Activated naive CD8-positive, alpha-beta T cell treated with anti-CD3 and anti-CD28 coated beads for 36 hours (primary cell): Measurements from ENCODE around the gene TBC1D4. TPM values are rescaled to one million over a fixed set of nuclear protein-coding genes. Genes with fewer than 3 reads are reported as not detected.

Experiments
- DNase-seq: peaks from one replicate; pipeline ENCODE4 v3.0.0; 2021
- H3K27ac Mint-ChIP-seq: one replicate; pipeline ENCODE4 v1.8.0; 2022; ENCODE audit warnings: mild to moderate bottlenecking, moderate library complexity, mixed read lengths
- H3K27me3 Mint-ChIP-seq: one replicate; pipeline ENCODE4 v1.8.0; 2022; ENCODE audit warnings: mild to moderate bottlenecking, mixed read lengths
- H3K36me3 Mint-ChIP-seq: one replicate; pipeline ENCODE4 v1.8.0; 2021; ENCODE audit warnings: mild to moderate bottlenecking, mixed read lengths
- H3K4me1 Mint-ChIP-seq: one replicate; pipeline ENCODE4 v1.8.0; 2021; ENCODE audit warnings: mixed read lengths
- H3K4me3 Mint-ChIP-seq: one replicate; pipeline ENCODE4 v1.8.0; 2022; ENCODE audit warnings: mild to moderate bottlenecking, moderate library complexity, mixed read lengths
- H3K9me3 Mint-ChIP-seq: one replicate; pipeline ENCODE4 v1.8.0; 2022; ENCODE audit warnings: mixed read lengths
- total RNA-seq, 2 experiments: library from RNA; stranded (reverse); gene quantifications; one replicate each; pipeline ENCODE4 v1.2.3, GENCODE V29; 2021

TBC1D4 gene
- total RNA-seq, 2 experiments from 2014 or later = 41.7 to 46.1 TPM

GRCh38 chr13:75421133-75421532 lies 60.8 kb downstream of the TBC1D4 start:
- Mint-ChIP-seq H3K4me1 (peaks cover 7% of the 10 kb centered on the region), H3K4me3 (no peak overlapping the region), H3K36me3 (no peaks in the 10 kb centered on the region), H3K27me3 (peaks cover 19% of the 10 kb centered on the region), H3K27ac (no peak overlapping the region), H3K9me3 (no peaks in the 10 kb centered on the region)
- DNase-seq = no peak

GRCh38 chr13:75419656-75420055 lies 62.3 kb downstream of the TBC1D4 start:
- no peaks in the 10 kb centered on the region for H3K4me1 Mint-ChIP-seq
- no peak for DNase-seq
- peaks cover 14% of the 10 kb centered on the region for H3K27me3 Mint-ChIP-seq
- H3K27ac Mint-ChIP-seq = peak overlapping the region; percentile 6
- H3K4me3 Mint-ChIP-seq = no peak overlapping the region
- H3K9me3 Mint-ChIP-seq = no peaks in the 10 kb centered on the region
- H3K36me3 Mint-ChIP-seq = no peaks in the 10 kb centered on the region

GRCh38 chr13:75418997-75419396 lies 63.0 kb downstream of the TBC1D4 start:
- peaks cover 10% of the 10 kb centered on the region for H3K27me3 Mint-ChIP-seq
- H3K36me3 Mint-ChIP-seq = no peaks in the 10 kb centered on the region
- no peak overlapping the region for H3K4me3 Mint-ChIP-seq
- H3K27ac Mint-ChIP-seq = no peak overlapping the region
- no peaks in the 10 kb centered on the region for H3K9me3 Mint-ChIP-seq
- no peaks in the 10 kb centered on the region for H3K4me1 Mint-ChIP-seq
- no peak for DNase-seq

DNA sequence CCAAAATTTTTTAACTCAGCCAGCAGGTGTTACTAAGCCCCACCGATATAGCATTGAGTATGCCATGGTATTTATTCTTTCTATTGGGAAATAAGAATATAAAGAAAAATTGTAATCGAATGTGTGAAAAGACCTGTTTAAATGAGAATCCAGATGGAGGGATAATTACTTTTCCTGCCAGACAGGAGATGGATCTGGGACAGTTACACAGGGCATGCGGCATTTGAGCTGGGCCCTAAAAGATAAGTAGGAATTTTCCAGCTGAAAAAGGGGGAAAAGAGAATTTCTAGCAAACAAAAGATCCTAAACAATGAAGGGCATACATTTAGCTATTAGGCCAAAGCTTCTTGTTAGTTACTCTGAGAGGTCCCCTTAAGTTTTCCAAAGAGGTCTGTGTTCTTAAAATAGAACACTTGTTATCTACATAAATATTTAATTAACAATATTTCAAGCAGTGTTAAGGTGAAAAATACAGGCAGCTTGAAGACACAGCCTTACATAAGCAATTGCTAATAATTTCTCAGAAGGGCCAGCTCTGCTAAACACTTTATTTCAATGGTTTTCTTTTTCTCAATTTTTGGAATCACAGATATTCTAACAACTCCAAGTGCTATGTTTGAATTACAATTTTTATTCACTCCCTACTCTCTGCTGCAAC lies 63.7 kb downstream of the TBC1D4 start:
- no peak for DNase-seq
- H3K4me1 Mint-ChIP-seq = no peaks in the 10 kb centered on the region
- H3K4me3 Mint-ChIP-seq = no peak overlapping the region
- peaks cover 10% of the 10 kb centered on the region for H3K27me3 Mint-ChIP-seq
- H3K9me3 Mint-ChIP-seq = no peaks in the 10 kb centered on the region
- no peaks in the 10 kb centered on the region for H3K36me3 Mint-ChIP-seq
- H3K27ac Mint-ChIP-seq = no peak overlapping the region

DNA sequence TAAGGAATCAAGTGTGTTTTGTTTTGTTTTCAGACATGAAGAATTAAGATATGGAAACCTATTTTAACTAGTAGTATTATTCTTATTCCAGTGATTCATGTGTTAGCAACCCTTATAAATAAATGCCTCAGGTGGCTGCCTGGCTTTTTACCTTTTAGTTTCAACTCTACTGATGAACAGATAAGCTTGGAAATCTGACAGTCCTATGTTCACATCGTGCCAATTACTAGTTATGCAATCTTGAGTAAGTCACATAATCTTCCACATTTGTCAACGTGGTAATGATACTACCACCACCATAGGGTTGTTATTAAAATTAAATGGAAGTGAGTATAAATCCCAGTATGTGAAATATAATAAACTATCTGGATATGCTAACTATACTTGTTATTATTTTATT lies 64.3 kb downstream of the TBC1D4 start:
- no peaks in the 10 kb centered on the region for H3K4me1 Mint-ChIP-seq
- no peak overlapping the region for H3K4me3 Mint-ChIP-seq
- peaks cover 10% of the 10 kb centered on the region for H3K27me3 Mint-ChIP-seq
- no peak overlapping the region for H3K27ac Mint-ChIP-seq
- no peaks in the 10 kb centered on the region for H3K36me3 Mint-ChIP-seq
- no peak for DNase-seq
- H3K9me3 Mint-ChIP-seq = no peaks in the 10 kb centered on the region

- no peaks in the 10 kb centered on the region for H3K4me1 Mint-ChIP-seq
- no peak overlapping the region for H3K27ac Mint-ChIP-seq
- H3K36me3 Mint-ChIP-seq = no peaks in the 10 kb centered on the region
- H3K27me3 Mint-ChIP-seq = peaks cover 7% of the 10 kb centered on the region
- no peaks in the 10 kb centered on the region for H3K9me3 Mint-ChIP-seq
- no peak overlapping the region for H3K4me3 Mint-ChIP-seq
- no peak for DNase-seq
Measured at GRCh38 chr13:75417012-75417384, 65.0 kb downstream of the TBC1D4 start.

- no peak for DNase-seq
- H3K4me1 Mint-ChIP-seq = no peaks in the 10 kb centered on the region
- H3K27ac Mint-ChIP-seq = no peak overlapping the region
- H3K9me3 Mint-ChIP-seq = no peaks in the 10 kb centered on the region
- H3K36me3 Mint-ChIP-seq = no peaks in the 10 kb centered on the region
- no peak overlapping the region for H3K4me3 Mint-ChIP-seq
- H3K27me3 Mint-ChIP-seq = peaks cover 4% of the 10 kb centered on the region
Measured at GRCh38 chr13:75416327-75417011, 65.5 kb downstream of the TBC1D4 start.

- no peaks in the 10 kb centered on the region for H3K4me1 Mint-ChIP-seq
- H3K27me3 Mint-ChIP-seq = peaks cover 4% of the 10 kb centered on the region
- no peaks in the 10 kb centered on the region for H3K9me3 Mint-ChIP-seq
- H3K4me3 Mint-ChIP-seq = no peak overlapping the region
- no peak for DNase-seq
- no peaks in the 10 kb centered on the region for H3K36me3 Mint-ChIP-seq
- no peak overlapping the region for H3K27ac Mint-ChIP-seq
Measured at GRCh38 chr13:75415694-75416093, 66.3 kb downstream of the TBC1D4 start.

DNA sequence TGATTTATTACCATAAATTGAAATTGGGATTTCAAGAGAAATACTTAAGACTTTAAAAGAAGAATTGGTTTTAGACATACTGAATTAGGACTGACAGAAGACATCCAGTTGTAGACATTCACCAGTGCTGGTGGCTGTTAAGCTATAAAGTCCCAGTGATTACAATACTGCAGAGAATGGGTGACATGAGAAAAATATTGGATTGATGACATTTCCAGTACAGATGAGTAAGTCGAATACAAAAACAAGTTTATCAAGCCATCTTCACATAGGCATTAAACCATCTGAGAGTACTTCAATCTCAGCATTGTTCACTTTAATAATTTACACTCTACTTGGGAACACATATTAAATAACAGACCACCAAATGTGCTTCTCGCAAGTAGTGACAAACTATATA lies 66.8 kb downstream of the TBC1D4 start:
- peaks cover 4% of the 10 kb centered on the region for H3K27me3 Mint-ChIP-seq
- H3K9me3 Mint-ChIP-seq = no peaks in the 10 kb centered on the region
- H3K4me3 Mint-ChIP-seq = no peak overlapping the region

GRCh38 chr13:75414036-75414827 lies 67.7 kb downstream of the TBC1D4 start:
- Mint-ChIP-seq H3K4me3 (no peak overlapping the region), H3K27me3 (no peaks in the 10 kb centered on the region), H3K27ac (no peak overlapping the region), H3K9me3 (no peaks in the 10 kb centered on the region), H3K4me1 (no peaks in the 10 kb centered on the region), H3K36me3 (no peaks in the 10 kb centered on the region)
- DNase-seq = no peak

More for the DNA sequence above, 66.8 kb downstream of the TBC1D4 start:
- Mint-ChIP-seq H3K4me1 (no peaks in the 10 kb centered on the region), H3K36me3 (no peaks in the 10 kb centered on the region), H3K27ac (no peak overlapping the region)
- no peak for DNase-seq

DNA sequence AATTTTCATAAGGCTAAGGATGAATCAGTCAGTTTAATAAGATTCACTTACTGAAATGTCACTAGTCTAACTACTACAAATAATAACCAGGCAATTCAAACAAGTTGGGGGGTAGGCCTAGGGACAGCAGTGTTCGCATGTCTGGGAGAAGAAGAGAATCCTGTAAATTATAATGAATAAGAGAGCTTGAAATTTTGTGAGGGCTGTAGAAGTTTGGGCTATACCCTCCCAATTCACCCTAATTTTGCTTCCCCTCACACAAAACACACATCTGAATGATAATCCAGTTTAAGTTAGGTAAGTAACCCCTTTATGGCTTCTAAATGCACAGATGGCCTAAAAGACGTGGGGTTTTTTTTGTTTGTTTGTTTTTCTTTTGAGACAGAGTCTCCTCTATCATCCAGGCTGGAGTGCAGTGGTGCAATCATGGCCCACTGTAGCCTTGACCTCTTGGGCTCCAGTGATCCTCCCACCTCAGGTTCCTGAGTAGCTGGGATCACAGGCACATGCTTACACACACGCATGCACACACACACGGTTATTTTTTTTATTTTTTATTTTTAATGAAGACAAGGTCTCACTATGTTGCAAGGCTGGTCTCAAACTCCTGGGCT lies 69.9 kb downstream of the TBC1D4 start:
- no peaks in the 10 kb centered on the region for H3K36me3 Mint-ChIP-seq
- no peak for DNase-seq

DNA sequence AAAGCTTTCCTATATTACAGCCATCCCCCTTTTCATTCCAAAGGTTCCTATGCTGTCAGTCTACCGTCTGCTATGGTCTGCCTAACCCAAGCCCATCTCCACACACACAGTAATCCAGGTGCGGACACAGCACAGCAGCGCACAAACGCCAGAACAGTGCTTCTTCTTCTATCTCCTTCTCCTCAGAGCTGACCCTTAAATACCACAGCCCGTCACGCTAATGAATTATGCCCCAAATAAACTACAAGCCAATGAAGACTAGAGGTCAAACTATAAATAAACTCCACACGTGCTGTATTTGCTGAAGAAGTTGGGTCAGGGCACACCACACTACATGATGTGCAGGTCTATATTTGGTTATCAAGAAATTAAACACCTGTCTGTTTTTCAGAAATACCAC lies 71.8 kb downstream of the TBC1D4 start:
- no peak for DNase-seq
- H3K36me3 Mint-ChIP-seq = no peaks in the 10 kb centered on the region
- no peaks in the 10 kb centered on the region for H3K4me1 Mint-ChIP-seq
- no peak overlapping the region for H3K4me3 Mint-ChIP-seq
- no peaks in the 10 kb centered on the region for H3K9me3 Mint-ChIP-seq
- H3K27me3 Mint-ChIP-seq = no peaks in the 10 kb centered on the region
- H3K27ac Mint-ChIP-seq = no peak overlapping the region

More for the DNA sequence above, 69.9 kb downstream of the TBC1D4 start:
- H3K4me1 Mint-ChIP-seq = no peaks in the 10 kb centered on the region
- no peaks in the 10 kb centered on the region for H3K27me3 Mint-ChIP-seq
- H3K27ac Mint-ChIP-seq = no peak overlapping the region
- H3K4me3 Mint-ChIP-seq = no peak overlapping the region
- no peaks in the 10 kb centered on the region for H3K9me3 Mint-ChIP-seq

GRCh38 chr13:75407998-75408397 lies 74.0 kb downstream of the TBC1D4 start:
- H3K27ac Mint-ChIP-seq = no peak overlapping the region
- no peaks in the 10 kb centered on the region for H3K36me3 Mint-ChIP-seq
- no peaks in the 10 kb centered on the region for H3K9me3 Mint-ChIP-seq
- no peaks in the 10 kb centered on the region for H3K4me1 Mint-ChIP-seq
- DNase-seq = no peak
- no peaks in the 10 kb centered on the region for H3K27me3 Mint-ChIP-seq
- no peak overlapping the region for H3K4me3 Mint-ChIP-seq

- H3K9me3 Mint-ChIP-seq = no peaks in the 10 kb centered on the region
- no peak overlapping the region for H3K27ac Mint-ChIP-seq
- no peaks in the 10 kb centered on the region for H3K4me1 Mint-ChIP-seq
- no peak overlapping the region for H3K4me3 Mint-ChIP-seq
- no peaks in the 10 kb centered on the region for H3K36me3 Mint-ChIP-seq
- H3K27me3 Mint-ChIP-seq = no peaks in the 10 kb centered on the region
- no peak for DNase-seq
Measured at GRCh38 chr13:75407473-75407872, 74.5 kb downstream of the TBC1D4 start.

GRCh38 chr13:75405976-75406703 lies 75.8 kb downstream of the TBC1D4 start:
- peaks cover 1% of the 10 kb centered on the region for H3K27me3 Mint-ChIP-seq
- no peaks in the 10 kb centered on the region for H3K36me3 Mint-ChIP-seq
- DNase-seq = no peak
- H3K4me3 Mint-ChIP-seq = no peak overlapping the region
- H3K27ac Mint-ChIP-seq = no peak overlapping the region
- no peaks in the 10 kb centered on the region for H3K4me1 Mint-ChIP-seq
- H3K9me3 Mint-ChIP-seq = no peaks in the 10 kb centered on the region
